Naive thymus-derived CD4-positive, alpha-beta T cell (primary cell): Measurements from ENCODE around the gene EXO1. TPM values are rescaled to one million over a fixed set of nuclear protein-coding genes. Genes with fewer than 3 reads are reported as not detected.
"Not testable (repeated sequence)": the region's sequence is repeated elsewhere in the genome, so short reads cannot be mapped to it uniquely, and the experiment has no call there.

ENCODE experiments used
- ATAC-seq: fragments of 150-1000 bp; cut with Tn5 transposase; 2 replicates; pipeline ENCODE4 v1.10.0; 2021; ENCODE audit warnings: mild to moderate bottlenecking, moderate library complexity
- CTCF ChIA-PET: fragments of 350-600 bp; sonication (Branson Sonifier 250); formaldehyde crosslinking; loops from one replicate; lab custom pipeline; 2021; ENCODE audit warnings: antibody characterized with exemption; lab: Charles Lee
- POLR2A ChIA-PET: fragments of 350-600 bp; sonication (Branson Sonifier 250); formaldehyde crosslinking; loops from one replicate; lab custom pipeline; 2021; ENCODE audit warnings: antibody characterized with exemption, inconsistent platforms; lab: Charles Lee
- DNase-seq, 9 donors: peaks; one replicate each; pipeline versions ENCODE4 v3.0.0 to v3.0.0-alpha.2; 2020 to 2022; ENCODE audit warnings: mixed read lengths in 1 of 9
- H3K27ac ChIP-seq: one replicate; pipeline ENCODE4 v1.7.0; 2013; ENCODE audit warnings: mild to moderate bottlenecking, low read depth, low read length, moderate library complexity
- H3K27me3 ChIP-seq, 2 donors: one replicate each; pipeline ENCODE4 v1.7.0; 2013; ENCODE audit warnings: low read length in 2 of 2, mild to moderate bottlenecking in 2 of 2, moderate library complexity in 2 of 2; ENCODE audit not compliant: control insufficient read depth in 2 of 2, insufficient read depth in 2 of 2
- H3K36me3 ChIP-seq, 3 experiments: 1 replicate in 2 of 3; 2 replicates in 1 of 3; pipeline ENCODE4 v1.7.0; 2013; ENCODE audit warnings: low read length in 3 of 3, mild to moderate bottlenecking in 3 of 3, moderate library complexity in 1 of 3; ENCODE audit not compliant: insufficient read depth in 3 of 3, control insufficient read depth in 2 of 3
- H3K4me1 ChIP-seq, 2 donors: one replicate each; pipeline ENCODE4 v1.7.0; 2013; ENCODE audit warnings: low read length in 2 of 2, mild to moderate bottlenecking in 2 of 2, moderate library complexity in 1 of 2; ENCODE audit not compliant: control insufficient read depth in 2 of 2, insufficient read depth in 2 of 2
- H3K4me3 ChIP-seq: 2 replicates; pipeline ENCODE4 v1.7.0; 2013; ENCODE audit warnings: mild to moderate bottlenecking, low read length
- H3K9me3 ChIP-seq, 3 experiments: 1 replicate in 2 of 3; 2 replicates in 1 of 3; pipeline ENCODE4 v1.7.0; 2013; ENCODE audit warnings: low read length in 3 of 3; ENCODE audit not compliant: control insufficient read depth in 2 of 3
- H3K27ac Mint-ChIP-seq, 9 donors: one replicate each; pipeline ENCODE4 v1.8.0; 2020 to 2022; ENCODE audit warnings: mixed read lengths in 9 of 9, mild to moderate bottlenecking in 8 of 9, moderate library complexity in 5 of 9, inconsistent platforms in 2 of 9
- H3K27me3 Mint-ChIP-seq, 5 donors: one replicate each; pipeline ENCODE4 v1.8.0; 2021 to 2022; ENCODE audit warnings: mixed read lengths in 5 of 5, mild to moderate bottlenecking in 1 of 5
- H3K36me3 Mint-ChIP-seq, 5 donors: one replicate each; pipeline ENCODE4 v1.8.0; 2020 to 2022; ENCODE audit warnings: mixed read lengths in 5 of 5, mild to moderate bottlenecking in 3 of 5, inconsistent platforms in 1 of 5
- H3K4me1 Mint-ChIP-seq, 7 donors: one replicate each; pipeline ENCODE4 v1.8.0; 2020 to 2022; ENCODE audit warnings: mixed read lengths in 7 of 7, mild to moderate bottlenecking in 3 of 7, inconsistent platforms in 1 of 7
- H3K4me3 Mint-ChIP-seq, 10 donors: one replicate each; pipeline ENCODE4 v1.8.0; 2020 to 2022; ENCODE audit warnings: mild to moderate bottlenecking in 10 of 10, mixed read lengths in 10 of 10, moderate library complexity in 6 of 10, inconsistent platforms in 2 of 10
- H3K9me3 Mint-ChIP-seq, 11 donors: one replicate each; pipeline ENCODE4 v1.8.0; 2020 to 2022; ENCODE audit warnings: mixed read lengths in 11 of 11, mild to moderate bottlenecking in 4 of 11, inconsistent platforms in 1 of 11, moderate library complexity in 1 of 11
- intact Hi-C, 2 donors: fragments of 100-400 bp; cut with micrococcal nuclease; formaldehyde crosslinking; loops; one replicate each; pipeline ENCODE4 v1.15.1; 2023
- polyA plus RNA-seq, 2 donors: library from polyadenylated mRNA; unstranded; fragments of 300-500 nt; fragmentation: Illumina TruSeq; gene quantifications; one replicate each; pipeline ENCODE4 v1.2.3, GENCODE V29; 2021
- total RNA-seq, 6 experiments: library from RNA in 5 of 6; stranded (reverse) in 5 of 6; gene quantifications; 1 replicate in 5 of 6; 2 replicates in 1 of 6; pipeline ENCODE4 v1.2.3 and lab custom pipeline; 2021 to 2026

EXO1 gene
- total and polyA plus RNA-seq, 7 experiments from 2014 or later = 0.11 to 29.8 (median 1.0) TPM; not detected in 2

GRCh38 chr1:241821363-241821762 is 26.6 kb upstream of the EXO1 start:
- Histone ChIP-seq H3K9me3 (no peaks in the 10 kb centered on the region), H3K27me3 (no peaks in the 10 kb centered on the region), H3K4me1 (no peaks in the 10 kb centered on the region), H3K27ac (no peak overlapping the region), H3K36me3 (no peaks in the 10 kb centered on the region), H3K4me3 (no peak overlapping the region)
- Mint-ChIP-seq H3K27me3 (peaks cover 0 to 7% (median 0%) of the 10 kb centered on the region in 5 donors), H3K4me1 (peaks cover 0 to 5% (median 0%) of the 10 kb centered on the region in 7 donors), H3K9me3 (no peaks in the 10 kb centered on the region), H3K4me3 (no peak overlapping the region), H3K36me3 (no peaks in the 10 kb centered on the region), H3K27ac (no peak overlapping the region)
- ATAC-seq (peak; percentile 42), DNase-seq (no peak)
- POLR2A ChIA-PET = no interaction called here
- CTCF ChIA-PET = no interaction called here
- intact Hi-C loops = no loop called here

- Mint-ChIP-seq H3K36me3 (no peaks in the 10 kb centered on the region), H3K4me3 (no peak overlapping the region), H3K27me3 (no peaks in the 10 kb centered on the region), H3K9me3 (no peaks in the 10 kb centered on the region), H3K27ac (no peak overlapping the region), H3K4me1 (peaks cover 0 to 5% (median 0%) of the 10 kb centered on the region in 7 donors)
- ATAC-seq = no peak
- Histone ChIP-seq H3K9me3 (no peaks in the 10 kb centered on the region), H3K4me3 (no peak overlapping the region), H3K4me1 (no peaks in the 10 kb centered on the region), H3K27me3 (no peaks in the 10 kb centered on the region), H3K36me3 (no peaks in the 10 kb centered on the region), H3K27ac (no peak overlapping the region)
- intact Hi-C loops = no loop called here
- ChIA-PET POLR2A (no interaction called here), CTCF (no interaction called here)
- no peak for DNase-seq
Observed at GRCh38 chr1:241822846-241823245, 25.2 kb upstream of the EXO1 start.

- Histone ChIP-seq H3K4me3 (no peak overlapping the region), H3K27me3 (no peaks in the 10 kb centered on the region), H3K9me3 (no peaks in the 10 kb centered on the region), H3K4me1 (no peaks in the 10 kb centered on the region), H3K36me3 (no peaks in the 10 kb centered on the region), H3K27ac (no peak overlapping the region)
- H3K36me3 Mint-ChIP-seq = no peaks in the 10 kb centered on the region
- DNase-seq (no peak), ATAC-seq (no peak)
- no peak overlapping the region for H3K27ac Mint-ChIP-seq
- H3K9me3 Mint-ChIP-seq = no peaks in the 10 kb centered on the region
- ChIA-PET POLR2A (no interaction called here), CTCF (no interaction called here)
- intact Hi-C loops = no loop called here
- no peak overlapping the region for H3K4me3 Mint-ChIP-seq
- H3K27me3 Mint-ChIP-seq = peaks cover 0 to 4% (median 0%) of the 10 kb centered on the region in 5 donors
- H3K4me1 Mint-ChIP-seq = peaks cover 0 to 1% (median 0%) of the 10 kb centered on the region in 7 donors
Observed at GRCh38 chr1:241823925-241824324, 24.1 kb upstream of the EXO1 start.

- POLR2A ChIA-PET = no interaction called here
- intact Hi-C loops = no loop called here
Observed at GRCh38 chr1:241825581-241825980, 22.4 kb upstream of the EXO1 start.

GRCh38 chr1:241826613-241827012 is 21.4 kb upstream of the EXO1 start:
- H3K27me3 Mint-ChIP-seq, CTCF ChIA-PET, H3K9me3 ChIP-seq, H3K27ac ChIP-seq, POLR2A ChIA-PET, H3K36me3 Mint-ChIP-seq, H3K36me3 ChIP-seq, H3K4me3 ChIP-seq, ATAC-seq, H3K4me1 Mint-ChIP-seq, intact Hi-C loops, H3K4me1 ChIP-seq, H3K27ac Mint-ChIP-seq, H3K4me3 Mint-ChIP-seq, DNase-seq, H3K27me3 ChIP-seq, H3K9me3 Mint-ChIP-seq: not testable (repeated sequence)

More at GRCh38 chr1:241825581-241825980, 22.4 kb upstream of the EXO1 start:
- no peaks in the 10 kb centered on the region for H3K4me1 ChIP-seq
- peaks cover 0 to 10% (median 0%) of the 10 kb centered on the region in 5 donors for H3K27me3 Mint-ChIP-seq
- H3K4me3 Mint-ChIP-seq = no peak overlapping the region
- no peak overlapping the region for H3K4me3 ChIP-seq
- no peak overlapping the region for H3K27ac ChIP-seq
- no peaks in the 10 kb centered on the region for H3K36me3 Mint-ChIP-seq
- no peak for DNase-seq
- peaks cover 0 to 1% (median 0%) of the 10 kb centered on the region in 7 donors for H3K4me1 Mint-ChIP-seq
- no peaks in the 10 kb centered on the region for H3K36me3 ChIP-seq
- no peak overlapping the region for H3K27ac Mint-ChIP-seq
- no peaks in the 10 kb centered on the region for H3K9me3 ChIP-seq
- no peaks in the 10 kb centered on the region for H3K9me3 Mint-ChIP-seq
- ATAC-seq = no peak
- CTCF ChIA-PET = no interaction called here
- H3K27me3 ChIP-seq = no peaks in the 10 kb centered on the region

- Histone ChIP-seq H3K4me1 (no peaks in the 10 kb centered on the region), H3K27ac (no peak overlapping the region), H3K9me3 (no peaks in the 10 kb centered on the region), H3K36me3 (no peaks in the 10 kb centered on the region), H3K4me3 (no peak overlapping the region), H3K27me3 (no peaks in the 10 kb centered on the region)
- no peak overlapping the region for H3K27ac Mint-ChIP-seq
- intact Hi-C loops = no loop called here
- CTCF ChIA-PET = no interaction called here
- no peak overlapping the region for H3K4me3 Mint-ChIP-seq
- POLR2A ChIA-PET = no interaction called here
- no peak for DNase-seq
- H3K9me3 Mint-ChIP-seq = no peaks in the 10 kb centered on the region
- peaks cover 0 to 16% (median 4%) of the 10 kb centered on the region in 5 donors for H3K27me3 Mint-ChIP-seq
- ATAC-seq = no peak
- H3K36me3 Mint-ChIP-seq = no peaks in the 10 kb centered on the region
- peaks cover 0 to 1% (median 0%) of the 10 kb centered on the region in 7 donors for H3K4me1 Mint-ChIP-seq
Observed at GRCh38 chr1:241827264-241827663, 20.7 kb upstream of the EXO1 start.

- no peak overlapping the region for H3K4me3 ChIP-seq
- no peak for DNase-seq
- ChIA-PET CTCF (interaction anchor here (0.6 kb wide), 1 partner anchor 40 kb away, joined by 4 read pairs; no protein-coding TSS in a partner anchor), POLR2A (no interaction called here)
- no peak for ATAC-seq
- no peaks in the 10 kb centered on the region for H3K9me3 ChIP-seq
- Mint-ChIP-seq H3K27ac (no peak overlapping the region), H3K4me3 (no peak overlapping the region), H3K9me3 (no peaks in the 10 kb centered on the region), H3K27me3 (peaks cover 0 to 21% (median 4%) of the 10 kb centered on the region in 5 donors), H3K36me3 (no peaks in the 10 kb centered on the region), H3K4me1 (peaks cover 0 to 1% (median 0%) of the 10 kb centered on the region in 7 donors)
- no peaks in the 10 kb centered on the region for H3K4me1 ChIP-seq
- H3K27me3 ChIP-seq = no peaks in the 10 kb centered on the region
- no peak overlapping the region for H3K27ac ChIP-seq
- intact Hi-C loops = no loop called here
- no peaks in the 10 kb centered on the region for H3K36me3 ChIP-seq
Observed at GRCh38 chr1:241828463-241829021, 19.5 kb upstream of the EXO1 start.
